Ishikawa (cell line): ENCODE measurements around the gene POU4F1.

Source experiments
- CEBPB ChIP-seq: IDR thresholded peaks from 2 replicates; pipeline ENCODE4 v1.6.1; 2012
- CREB1 ChIP-seq: IDR thresholded peaks from 2 replicates; pipeline ENCODE4 v1.6.1; 2012; ENCODE audit warnings: low read depth
- EGR1 ChIP-seq: IDR thresholded peaks from 2 replicates; pipeline ENCODE4 v1.6.1; 2012
- EP300 ChIP-seq: IDR thresholded peaks from 2 replicates; pipeline ENCODE4 v1.6.1; 2012; ENCODE audit warnings: borderline replicate concordance
- FOXM1 ChIP-seq: IDR thresholded peaks from 2 replicates; pipeline ENCODE4 v1.6.1; 2012; ENCODE audit warnings: low read depth, borderline replicate concordance
- NFIC ChIP-seq: IDR thresholded peaks from 2 replicates; pipeline ENCODE4 v1.6.1; 2012
- RAD21 ChIP-seq: IDR thresholded peaks from 2 replicates; pipeline ENCODE4 v1.6.1; 2012; ENCODE audit warnings: low read depth
- TAF1 ChIP-seq: IDR thresholded peaks from 2 replicates; pipeline ENCODE4 v1.6.1; 2012; ENCODE audit warnings: low read depth, mild to moderate bottlenecking
- TCF12 ChIP-seq: IDR thresholded peaks from 2 replicates; pipeline ENCODE4 v1.6.1; 2012; ENCODE audit warnings: low read depth
- TEAD4 ChIP-seq: IDR thresholded peaks from 2 replicates; pipeline ENCODE4 v1.6.1; 2012
- YY1 ChIP-seq: IDR thresholded peaks from 2 replicates; pipeline ENCODE4 v1.6.1; 2012; ENCODE audit warnings: low read depth
- ZBTB7A ChIP-seq: IDR thresholded peaks from 2 replicates; pipeline ENCODE4 v1.6.1; 2012; ENCODE audit warnings: low read depth
- TF ChIP-seq, protein P1 (sequence below): IDR thresholded peaks from 2 replicates; pipeline ENCODE4 v1.6.1; 2012; ENCODE audit warnings: low read depth, mild to moderate bottlenecking
- TF ChIP-seq, protein P2 (sequence below): IDR thresholded peaks from 2 replicates; pipeline ENCODE4 v1.6.1; 2012
- TF ChIP-seq, protein P3 (sequence below): IDR thresholded peaks from 2 replicates; pipeline ENCODE4 v1.6.1; 2012

POU4F1 gene

GRCh38 chr13:78636495-78636894 lies 33.1 kb upstream of the POU4F1 start:
- TF ChIP-seq EGR1 (no peak), CEBPB (no peak)
- TF ChIP-seq, protein P1, sequence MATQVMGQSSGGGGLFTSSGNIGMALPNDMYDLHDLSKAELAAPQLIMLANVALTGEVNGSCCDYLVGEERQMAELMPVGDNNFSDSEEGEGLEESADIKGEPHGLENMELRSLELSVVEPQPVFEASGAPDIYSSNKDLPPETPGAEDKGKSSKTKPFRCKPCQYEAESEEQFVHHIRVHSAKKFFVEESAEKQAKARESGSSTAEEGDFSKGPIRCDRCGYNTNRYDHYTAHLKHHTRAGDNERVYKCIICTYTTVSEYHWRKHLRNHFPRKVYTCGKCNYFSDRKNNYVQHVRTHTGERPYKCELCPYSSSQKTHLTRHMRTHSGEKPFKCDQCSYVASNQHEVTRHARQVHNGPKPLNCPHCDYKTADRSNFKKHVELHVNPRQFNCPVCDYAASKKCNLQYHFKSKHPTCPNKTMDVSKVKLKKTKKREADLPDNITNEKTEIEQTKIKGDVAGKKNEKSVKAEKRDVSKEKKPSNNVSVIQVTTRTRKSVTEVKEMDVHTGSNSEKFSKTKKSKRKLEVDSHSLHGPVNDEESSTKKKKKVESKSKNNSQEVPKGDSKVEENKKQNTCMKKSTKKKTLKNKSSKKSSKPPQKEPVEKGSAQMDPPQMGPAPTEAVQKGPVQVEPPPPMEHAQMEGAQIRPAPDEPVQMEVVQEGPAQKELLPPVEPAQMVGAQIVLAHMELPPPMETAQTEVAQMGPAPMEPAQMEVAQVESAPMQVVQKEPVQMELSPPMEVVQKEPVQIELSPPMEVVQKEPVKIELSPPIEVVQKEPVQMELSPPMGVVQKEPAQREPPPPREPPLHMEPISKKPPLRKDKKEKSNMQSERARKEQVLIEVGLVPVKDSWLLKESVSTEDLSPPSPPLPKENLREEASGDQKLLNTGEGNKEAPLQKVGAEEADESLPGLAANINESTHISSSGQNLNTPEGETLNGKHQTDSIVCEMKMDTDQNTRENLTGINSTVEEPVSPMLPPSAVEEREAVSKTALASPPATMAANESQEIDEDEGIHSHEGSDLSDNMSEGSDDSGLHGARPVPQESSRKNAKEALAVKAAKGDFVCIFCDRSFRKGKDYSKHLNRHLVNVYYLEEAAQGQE, result no peak

- no peak for TF ChIP-seq CREB1
- no peak for TF ChIP-seq EGR1
- TF ChIP-seq TEAD4, result no peak
- no peak for TF ChIP-seq RAD21
Observed at GRCh38 chr13:78632996-78633395, 29.6 kb upstream of the POU4F1 start.

- TF ChIP-seq, protein P2, sequence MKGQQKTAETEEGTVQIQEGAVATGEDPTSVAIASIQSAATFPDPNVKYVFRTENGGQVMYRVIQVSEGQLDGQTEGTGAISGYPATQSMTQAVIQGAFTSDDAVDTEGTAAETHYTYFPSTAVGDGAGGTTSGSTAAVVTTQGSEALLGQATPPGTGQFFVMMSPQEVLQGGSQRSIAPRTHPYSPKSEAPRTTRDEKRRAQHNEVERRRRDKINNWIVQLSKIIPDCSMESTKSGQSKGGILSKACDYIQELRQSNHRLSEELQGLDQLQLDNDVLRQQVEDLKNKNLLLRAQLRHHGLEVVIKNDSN, result no peak
- TF ChIP-seq TAF1, result no peak
- TF ChIP-seq, protein P1, result no peak
- no peak for TF ChIP-seq TCF12
- no peak for TF ChIP-seq FOXM1
- TF ChIP-seq CREB1, result no peak
- TF ChIP-seq RAD21, result no peak
- no peak for TF ChIP-seq YY1
- no peak for TF ChIP-seq CEBPB
- no peak for TF ChIP-seq EGR1
- TF ChIP-seq NFIC, result no peak
- no peak for TF ChIP-seq EP300
- TF ChIP-seq ZBTB7A, result no peak
- TF ChIP-seq TEAD4, result no peak
Observed at GRCh38 chr13:78631077-78631476, 27.7 kb upstream of the POU4F1 start.

DNA sequence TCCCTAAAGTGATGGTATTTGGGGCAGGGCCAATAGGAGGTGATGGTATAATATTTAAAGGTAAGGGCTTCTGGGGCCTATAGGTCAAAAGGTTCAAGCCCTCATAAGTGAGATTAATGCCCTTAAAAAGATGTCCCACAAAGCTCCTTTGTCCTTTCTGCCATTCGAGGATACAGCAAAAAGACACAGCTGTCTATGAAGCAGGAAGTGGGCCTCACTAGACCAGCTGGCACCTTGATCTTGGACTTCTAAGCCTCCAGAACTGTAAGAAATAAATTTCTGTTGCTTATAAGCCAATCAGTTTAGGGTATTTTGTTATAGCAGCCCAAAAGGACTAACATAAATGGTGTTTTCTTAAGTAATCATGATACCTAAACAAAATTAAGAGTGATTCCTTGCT lies 27.2 kb upstream of the POU4F1 start:
- TF ChIP-seq, protein P2, result no peak
- TF ChIP-seq ZBTB7A (no peak), FOXM1 (no peak), TEAD4 (no peak), TCF12 (no peak), CEBPB (no peak), RAD21 (no peak), YY1 (no peak), EP300 (no peak), NFIC (no peak), EGR1 (no peak), TAF1 (no peak)
- TF ChIP-seq, protein P1, result no peak
- TF ChIP-seq, protein P3, sequence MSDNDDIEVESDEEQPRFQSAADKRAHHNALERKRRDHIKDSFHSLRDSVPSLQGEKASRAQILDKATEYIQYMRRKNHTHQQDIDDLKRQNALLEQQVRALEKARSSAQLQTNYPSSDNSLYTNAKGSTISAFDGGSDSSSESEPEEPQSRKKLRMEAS, result no peak

GRCh38 chr13:78625384-78625783 lies 22.0 kb upstream of the POU4F1 start:
- TF ChIP-seq TEAD4 (no peak), FOXM1 (no peak), EGR1 (no peak), TAF1 (no peak)
- TF ChIP-seq, protein P1, result no peak
- TF ChIP-seq, protein P2, result no peak
